Measurements from ENCODE around the gene ABCA2. TPM values are rescaled to one million over a fixed set of nuclear protein-coding genes. Genes with fewer than 3 reads are reported as not detected.

The ABCA2 gene
- polyA plus RNA-seq, 1 donor (not counting 4 experiments of a cell fraction or from before 2014, with no cell fraction given) = 1.3 TPM

DNA sequence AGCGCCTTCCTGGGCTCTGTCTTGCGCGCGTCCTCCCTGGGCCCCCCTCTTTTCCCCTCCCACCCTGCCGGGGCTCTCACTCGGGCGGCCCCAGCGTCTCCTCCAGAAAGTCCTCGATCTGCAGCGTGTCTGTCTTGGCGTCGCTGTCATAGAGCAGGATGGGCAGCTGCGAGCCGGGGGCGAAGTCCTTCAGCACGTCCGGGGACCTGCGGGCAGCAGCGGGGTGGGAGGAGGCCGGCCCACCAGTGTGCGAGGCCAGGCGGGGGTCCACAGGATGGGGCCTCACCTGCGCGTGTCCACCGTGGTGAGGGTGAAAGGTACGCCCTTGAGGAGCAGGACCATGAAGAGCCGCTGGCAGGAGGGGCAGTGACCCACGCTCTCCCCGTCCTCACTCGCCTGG lies 32.7 kb downstream of the ABCA2 start:
- Histone ChIP-seq H3K27ac (ENCODE audit: control insufficient read depth, insufficient read depth, low read length) (no peak overlapping the region), H3K4me2 (ENCODE audit: control insufficient read depth, extremely low read depth, insufficient read depth, low read depth, low read length) (no peak overlapping the region), H3K79me2 (ENCODE audit: control insufficient read depth, insufficient read depth, low read length) (no peaks in the 10 kb centered on the region), H3K9me3 (ENCODE audit: control insufficient read depth, low read depth, low read length) (no peaks in the 10 kb centered on the region), H2AFZ (ENCODE audit: control insufficient read depth, low read length) (no peak overlapping the region), H4K20me1 (ENCODE audit: control insufficient read depth, extremely low read depth, insufficient read depth, low read length) (peaks cover 3% of the 10 kb centered on the region), H3K9me1 (ENCODE audit: control insufficient read depth, extremely low read depth, insufficient read depth, low read length) (no peaks in the 10 kb centered on the region), H3K27me3 (ENCODE audit: control insufficient read depth, extremely low read depth, insufficient read depth, low read length) (no peaks in the 10 kb centered on the region), H3K9ac (ENCODE audit: control insufficient read depth, extremely low read depth, insufficient read depth, low read length) (no peak overlapping the region), H3K4me1 (ENCODE audit: control insufficient read depth, extremely low read depth, insufficient read depth, low read length) (peaks cover 50% of the 10 kb centered on the region), H3K4me3 (ENCODE audit: control insufficient read depth in 2 of 3, extremely low read depth in 1 of 3, insufficient read depth in 2 of 3, low read depth in 1 of 3, low read length in 3 of 3) (peak overlapping the region in 1 of 3 experiments; percentile 36), H3K36me3 (ENCODE audit: control insufficient read depth in 2 of 2, extremely low read depth in 1 of 2, insufficient read depth in 2 of 2, low read length in 2 of 2) (peaks cover 0 to 10% of the 10 kb centered on the region in 2 experiments)
- DNase-seq (ENCODE audit: low read depth, low spot score) (no peak), FAIRE-seq (no peak)
- dilution Hi-C loops (cut with MboI; ENCODE audit: extremely low pct_ligation_motif_present, low sequenced_read_pairs) = no loop called here
- TF ChIP-seq EZH2 (IDR thresholded peaks at IDR 0.05; ENCODE audit: low read length) = no peak
- TF ChIP-seq CTCF (optimal IDR thresholded peaks at IDR 0.05 in 1 of 3, IDR thresholded peaks at IDR 0.05 in 1 of 3, conservative IDR thresholded peaks at IDR 0.05 in 1 of 3; ENCODE audit: extremely low read depth in 1 of 3, insufficient read depth in 2 of 3, low read length in 3 of 3) = no peak

DNA sequence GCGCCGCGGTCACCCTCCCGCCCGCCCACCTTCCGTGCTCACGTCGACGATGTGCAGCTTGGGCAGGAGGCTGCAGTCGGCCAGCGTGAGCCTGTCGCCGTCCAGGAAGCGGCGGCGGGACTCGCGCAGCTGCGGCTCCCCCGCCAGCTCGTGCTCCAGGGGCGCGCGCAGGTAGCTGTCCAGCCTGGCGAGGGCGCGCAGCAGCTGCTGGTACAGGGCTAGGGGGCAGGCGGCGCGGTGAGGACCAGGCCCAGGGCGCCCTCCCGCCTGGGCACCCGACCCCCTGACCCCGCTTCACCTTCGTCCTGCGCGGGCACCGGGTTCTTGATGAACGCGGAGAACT lies 33.2 kb downstream of the ABCA2 start:
- peak overlapping the region; percentile 27 for H3K4me2 ChIP-seq (ENCODE audit: control insufficient read depth, extremely low read depth, insufficient read depth, low read depth, low read length)
- peaks cover 3% of the 10 kb centered on the region for H4K20me1 ChIP-seq (ENCODE audit: control insufficient read depth, extremely low read depth, insufficient read depth, low read length)
- H3K27me3 ChIP-seq (ENCODE audit: control insufficient read depth, extremely low read depth, insufficient read depth, low read length) = no peaks in the 10 kb centered on the region
- no peak overlapping the region for H3K9ac ChIP-seq (ENCODE audit: control insufficient read depth, extremely low read depth, insufficient read depth, low read length)
- dilution Hi-C loops (cut with MboI; ENCODE audit: extremely low pct_ligation_motif_present, low sequenced_read_pairs) = no loop called here
- no peaks in the 10 kb centered on the region for H3K9me3 ChIP-seq (ENCODE audit: control insufficient read depth, low read depth, low read length)
- H3K9me1 ChIP-seq (ENCODE audit: control insufficient read depth, extremely low read depth, insufficient read depth, low read length) = no peaks in the 10 kb centered on the region
- no peak overlapping the region for H3K27ac ChIP-seq (ENCODE audit: control insufficient read depth, insufficient read depth, low read length)
- FAIRE-seq = no peak
- DNase-seq (ENCODE audit: low read depth, low spot score) = no peak
- H2AFZ ChIP-seq (ENCODE audit: control insufficient read depth, low read length) = no peak overlapping the region
- H3K4me1 ChIP-seq (ENCODE audit: control insufficient read depth, extremely low read depth, insufficient read depth, low read length) = peaks cover 45% of the 10 kb centered on the region
- H3K4me3 ChIP-seq (ENCODE audit: control insufficient read depth in 2 of 3, extremely low read depth in 1 of 3, insufficient read depth in 2 of 3, low read depth in 1 of 3, low read length in 3 of 3) = peak overlapping the region in 1 of 3 experiments; percentile 36
- peaks cover 0 to 10% of the 10 kb centered on the region in 2 experiments for H3K36me3 ChIP-seq (ENCODE audit: control insufficient read depth in 2 of 2, extremely low read depth in 1 of 2, insufficient read depth in 2 of 2, low read length in 2 of 2)
- H3K79me2 ChIP-seq (ENCODE audit: control insufficient read depth, insufficient read depth, low read length) = no peaks in the 10 kb centered on the region
- TF ChIP-seq EZH2 (IDR thresholded peaks at IDR 0.05; ENCODE audit: low read length) = no peak
- no peak for TF ChIP-seq CTCF (optimal IDR thresholded peaks at IDR 0.05 in 1 of 3, IDR thresholded peaks at IDR 0.05 in 1 of 3, conservative IDR thresholded peaks at IDR 0.05 in 1 of 3; ENCODE audit: extremely low read depth in 1 of 3, insufficient read depth in 2 of 3, low read length in 3 of 3)

Data from keratinocyte (primary cell).